ENCODE measurements around the gene RNGTT.

GRCh38 chr6:88572449-88573139 is 390.8 kb downstream of the RNGTT start:
- no peak for TF ChIP-seq YY1 (IDR thresholded peaks at IDR 0.05; ENCODE audit: low read depth)
- TF ChIP-seq RAD21 (IDR thresholded peaks at IDR 0.05; ENCODE audit: low read depth), result no peak

Measured in Ishikawa (cell line).